HG02938 (cell line): ENCODE data around the gene TM9SF3.
"Not testable (repeated sequence)": the region's sequence is repeated elsewhere in the genome, so short reads cannot be mapped to it uniquely, and the experiment has no call there.

Experiments used
- ATAC-seq: cut with Tn5 transposase; IDR thresholded peaks from one replicate; pipeline ENCODE4 v1.9.1; 2021; ENCODE audit warnings: mild to moderate bottlenecking, moderate library complexity; ENCODE audit not compliant: unreplicated experiment

Gene TM9SF3

DNA sequence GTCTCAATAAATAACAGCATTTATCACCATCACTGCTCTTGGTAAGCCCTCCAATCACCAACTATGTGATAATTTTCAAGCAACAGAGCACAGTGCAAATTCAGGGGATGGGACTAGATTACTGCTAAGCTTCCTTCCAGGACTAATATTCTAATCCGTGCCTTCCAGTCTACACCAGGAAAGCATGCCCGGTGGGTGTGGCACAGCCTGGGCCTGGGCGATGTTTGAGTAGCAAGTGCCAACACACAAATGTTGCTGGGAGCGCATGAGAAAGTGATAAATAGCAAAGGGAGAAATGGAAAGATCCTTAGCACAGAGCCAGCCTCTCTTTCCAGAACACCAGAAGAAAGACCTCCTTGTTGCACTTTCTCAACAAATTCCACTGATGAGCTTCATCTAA lies 13.5 kb upstream of the TM9SF3 start:
- ATAC-seq = no peak

DNA sequence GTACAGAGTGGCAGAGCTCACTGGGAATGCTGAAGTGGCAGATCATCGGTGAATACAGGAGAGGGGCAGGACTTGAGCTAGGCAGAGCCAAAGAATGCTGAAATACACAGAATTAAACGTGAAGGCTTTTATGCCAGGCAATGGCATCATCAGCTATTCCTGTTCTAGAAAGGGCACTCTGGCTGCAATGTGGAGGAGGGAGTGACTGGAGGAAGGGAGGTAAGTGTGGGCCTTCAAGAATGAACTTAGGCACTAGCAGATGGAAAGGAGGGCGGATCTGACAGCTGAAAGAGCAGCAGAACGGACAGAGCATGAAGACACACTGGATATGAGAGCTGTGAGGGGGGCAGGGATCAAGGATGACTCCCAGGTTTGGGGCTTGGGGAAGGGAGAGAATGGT lies 12.0 kb upstream of the TM9SF3 start:
- ATAC-seq = no peak

DNA sequence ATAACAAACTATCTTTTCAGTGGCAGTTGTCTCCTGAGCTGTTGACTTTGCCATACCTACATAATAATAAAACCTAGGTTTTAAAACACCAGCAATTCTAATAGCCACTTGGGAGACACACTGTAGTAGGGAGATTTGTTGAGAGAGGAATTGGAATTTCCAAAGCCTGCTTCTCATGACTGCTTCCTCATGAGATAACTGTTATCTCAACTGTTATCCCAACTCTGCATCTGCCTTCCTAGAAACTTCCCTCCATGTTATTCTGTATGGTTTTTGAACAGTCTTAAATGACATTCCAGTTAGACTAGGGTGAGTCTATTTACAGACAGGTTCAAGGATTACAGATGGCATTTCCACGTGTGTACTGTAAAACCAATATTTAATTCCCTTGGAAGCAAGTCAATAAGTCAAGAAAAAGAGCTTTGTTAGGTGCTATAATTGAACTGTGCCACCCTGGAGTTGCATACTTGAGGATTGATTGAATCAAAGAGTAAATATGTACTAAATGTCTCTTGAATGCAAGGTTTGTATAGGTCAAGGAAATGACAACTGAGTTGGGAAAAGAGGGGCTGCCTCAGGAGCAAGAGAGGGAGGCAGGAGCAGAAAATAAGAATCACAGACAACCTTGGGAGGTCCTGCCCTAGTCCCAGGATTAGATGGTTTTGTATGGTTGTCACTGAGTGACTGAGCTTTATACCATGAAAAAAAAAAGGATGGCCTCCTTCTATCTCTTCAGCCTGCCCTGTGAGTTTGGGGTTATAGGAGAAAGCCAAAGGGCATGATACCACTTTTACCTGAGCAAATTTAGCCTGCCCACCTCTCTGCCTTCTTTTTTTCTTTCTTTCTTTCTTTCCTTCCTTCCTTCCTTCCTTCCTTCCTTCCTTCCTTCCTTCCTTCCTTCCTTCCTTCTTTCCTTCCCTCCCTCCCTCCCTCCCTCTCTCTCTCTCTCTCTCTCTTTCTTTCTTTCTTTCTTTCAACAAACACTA lies 9.9 kb upstream of the TM9SF3 start:
- ATAC-seq = no peak

DNA sequence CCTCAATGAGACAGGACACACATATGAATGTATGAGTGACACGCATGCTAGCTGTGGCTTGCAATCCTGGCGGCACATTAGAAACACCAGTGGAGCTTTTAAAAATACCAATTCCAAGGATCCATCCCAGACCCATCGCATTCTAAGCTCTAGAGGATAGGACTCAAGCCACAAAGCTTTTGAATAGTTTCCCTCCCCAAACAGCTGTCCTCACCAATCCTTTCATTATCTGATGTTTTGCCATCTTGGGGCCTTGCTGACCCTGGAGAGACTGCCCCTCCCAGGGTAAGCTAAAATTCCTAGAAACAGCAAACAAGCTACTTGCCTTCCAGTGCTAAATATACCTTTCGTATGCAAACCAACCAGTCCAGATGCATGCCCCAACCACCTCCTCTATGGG lies 8.9 kb upstream of the TM9SF3 start:
- ATAC-seq = no peak

DNA sequence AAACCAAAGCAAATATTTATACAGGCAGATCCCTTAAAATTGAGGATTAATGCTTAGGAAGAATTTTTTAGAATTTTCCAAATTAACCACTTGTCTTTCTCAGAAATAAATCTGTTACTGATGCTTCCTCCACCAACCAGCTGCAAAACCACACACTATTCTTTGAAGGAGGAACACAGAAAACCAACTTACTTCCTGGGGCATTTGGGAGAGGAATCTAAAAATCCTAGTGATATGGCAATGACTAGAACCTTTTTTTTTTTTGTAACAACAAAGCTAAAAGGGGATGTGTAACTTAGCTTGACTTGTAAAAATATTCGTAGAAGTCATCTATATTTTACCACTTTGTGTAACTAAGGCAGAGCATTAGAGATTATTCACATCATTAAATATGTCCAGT lies 5.1 kb upstream of the TM9SF3 start:
- ATAC-seq = no peak

DNA sequence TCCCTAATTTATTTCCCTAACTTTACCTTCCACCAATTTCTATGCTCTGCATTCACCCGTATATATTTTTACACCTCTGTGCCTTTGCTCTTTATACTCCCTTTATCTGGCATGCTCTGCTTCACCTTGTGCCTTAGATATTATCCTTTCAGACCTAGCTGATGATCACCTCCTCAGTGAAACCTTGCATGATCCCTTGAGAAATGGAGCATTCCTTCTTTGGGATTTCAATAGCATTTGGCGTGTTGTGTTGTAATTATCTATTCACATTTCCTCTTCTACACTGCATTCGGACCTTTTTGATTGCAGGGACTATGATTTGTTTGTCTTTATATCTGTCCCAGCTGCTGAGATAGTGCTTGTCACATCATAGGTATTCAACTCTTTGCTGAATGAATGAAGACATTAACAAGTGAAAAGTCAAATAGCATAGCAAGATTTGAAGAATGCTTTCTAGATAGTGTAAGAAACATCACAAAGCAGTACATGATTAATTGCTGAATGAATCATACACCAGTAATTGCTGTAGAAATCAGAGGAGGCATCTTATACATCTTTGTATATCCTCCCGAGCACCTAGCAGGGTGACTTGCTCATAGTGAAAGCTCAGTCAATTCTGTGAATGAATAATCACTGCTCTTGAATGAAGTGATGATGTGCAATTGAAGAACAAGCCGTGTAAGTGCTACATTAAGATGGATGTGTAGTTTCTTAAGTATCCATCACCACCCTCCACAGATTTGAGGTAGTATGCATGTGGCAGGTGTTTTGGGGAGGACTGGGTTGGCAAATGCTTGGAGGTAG lies 2.0 kb upstream of the TM9SF3 start:
- no peak for ATAC-seq

DNA sequence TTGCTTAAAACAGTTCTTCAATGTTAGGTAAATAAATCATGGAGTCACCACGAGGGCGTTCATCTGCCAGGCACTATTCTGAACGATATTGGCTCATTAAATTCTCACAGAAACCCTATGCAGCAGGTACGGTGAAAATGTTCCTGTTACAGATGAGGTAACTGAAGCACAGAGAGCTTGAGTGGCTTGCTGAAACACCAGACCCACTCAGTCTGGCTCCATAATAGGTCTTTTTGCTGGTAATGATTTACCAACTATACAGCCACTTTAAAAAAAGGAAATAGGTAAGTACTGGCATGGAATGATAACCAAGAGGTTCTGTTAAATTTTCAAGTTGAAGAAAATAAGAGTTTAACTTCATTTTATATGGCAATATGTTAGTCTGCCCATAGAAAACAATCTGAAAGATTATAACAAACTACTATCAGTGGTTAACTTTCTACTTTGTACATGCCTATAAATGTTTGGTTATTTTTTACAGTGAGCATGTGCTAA lies 1.3 kb upstream of the TM9SF3 start:
- ATAC-seq = no peak

DNA sequence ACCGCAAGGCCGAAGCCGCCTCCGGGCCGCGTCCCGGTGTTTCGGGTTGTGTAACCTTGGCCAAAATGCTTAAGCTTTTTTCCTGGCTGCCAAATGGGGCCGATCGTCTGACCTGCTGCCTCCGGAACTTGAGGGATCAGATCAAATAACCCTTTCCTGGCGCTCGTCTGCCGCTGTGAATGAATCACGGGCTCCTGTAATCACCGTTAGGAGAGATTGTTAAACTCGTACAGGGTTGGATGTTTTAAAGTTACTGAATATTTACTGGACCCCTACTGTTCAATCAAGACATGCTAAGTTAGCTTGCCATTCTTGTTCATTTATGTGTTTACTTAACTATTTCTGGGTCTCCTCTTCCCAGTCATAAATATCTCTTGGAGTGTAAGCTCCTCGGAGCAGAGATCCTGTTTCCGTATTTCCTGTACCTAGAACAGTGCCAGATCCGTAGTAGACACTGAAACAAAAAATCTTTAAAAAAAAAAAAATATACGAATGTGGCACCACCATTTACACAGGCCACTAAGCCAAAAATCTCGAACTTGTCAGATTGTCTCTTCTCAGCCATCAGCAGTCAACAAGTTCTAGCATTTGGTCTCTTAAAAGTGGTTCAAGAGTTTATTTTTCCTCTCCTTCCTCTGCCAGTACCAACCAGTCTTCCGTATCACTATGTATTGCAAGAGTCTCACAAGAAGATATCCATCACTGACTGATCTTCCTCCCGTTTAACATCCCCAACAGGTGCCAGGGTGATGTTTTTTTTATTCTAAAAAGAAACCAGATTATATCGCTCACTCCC lies 650 bp upstream of the TM9SF3 start:
- ATAC-seq = peak; percentile 6

DNA sequence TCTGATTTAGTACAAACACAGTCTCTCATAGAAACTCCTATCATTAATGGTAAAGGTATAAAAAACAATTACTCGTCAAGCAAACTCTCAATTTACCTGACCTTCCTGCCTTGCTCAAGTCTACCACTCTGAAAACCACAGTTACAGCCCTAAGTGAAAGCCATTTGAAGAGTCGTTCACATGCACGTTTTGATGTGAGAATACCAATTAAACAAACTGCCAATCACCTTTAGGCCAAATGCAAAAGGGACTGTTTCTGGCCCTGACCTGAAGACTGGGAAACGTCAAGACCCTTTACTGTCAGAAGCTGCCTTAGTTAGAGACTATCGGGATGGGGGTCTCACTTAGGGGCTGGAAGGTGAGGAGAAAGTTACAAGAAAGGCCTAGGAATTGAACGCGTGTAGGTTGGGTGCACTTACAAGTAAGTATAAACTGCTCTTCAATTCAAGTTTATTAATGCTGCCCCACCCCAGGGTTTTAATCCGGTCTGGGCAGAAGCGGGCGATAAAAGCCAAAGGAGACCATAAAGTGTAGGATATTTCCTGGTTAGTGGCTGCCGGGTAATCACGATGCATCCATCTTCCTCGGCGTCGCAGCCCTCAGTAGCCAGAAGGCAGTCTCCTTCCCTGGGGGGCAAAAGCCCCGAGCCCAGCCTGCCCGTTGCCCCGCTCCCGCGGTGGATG lies 935 bp downstream of the TM9SF3 start:
- peak; percentile 12 for ATAC-seq

DNA sequence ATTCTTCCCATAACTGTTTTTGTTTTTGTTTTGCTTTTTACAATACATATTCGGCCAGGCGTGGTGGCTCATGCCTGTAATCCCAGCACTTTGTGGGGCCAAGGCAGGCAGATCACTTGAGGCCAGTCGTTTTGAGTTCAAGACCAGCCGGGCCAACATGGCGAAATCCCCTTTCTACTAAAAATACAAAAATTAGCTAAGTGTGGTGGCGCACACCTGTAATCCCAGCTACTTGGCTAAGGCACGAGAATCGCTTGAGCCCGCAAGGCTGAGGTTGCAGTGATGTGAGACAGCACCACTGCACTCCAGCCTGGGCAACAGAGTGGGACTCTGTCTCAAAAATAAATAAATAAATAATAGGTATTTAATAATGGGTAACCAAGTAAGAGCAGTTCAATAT lies 2.3 kb downstream of the TM9SF3 start:
- ATAC-seq = no peak

DNA sequence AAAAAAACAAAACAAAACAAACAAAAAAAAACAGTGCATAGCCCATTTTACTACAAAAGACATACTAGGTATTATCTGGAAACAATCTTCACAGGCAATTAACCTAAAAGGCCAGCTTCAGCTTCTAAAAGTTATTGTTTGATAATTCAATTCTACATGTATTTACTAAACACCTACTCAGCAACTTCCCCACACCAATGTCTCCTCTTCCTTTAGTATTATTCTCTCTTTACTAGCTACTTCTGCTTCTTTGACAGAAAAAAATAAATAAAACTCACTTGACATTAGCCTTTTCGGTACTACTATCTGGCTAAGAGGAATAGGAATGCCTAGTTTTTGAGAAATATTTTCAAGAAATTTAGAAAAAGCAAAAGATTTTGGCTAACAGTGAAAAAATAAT lies 2.8 kb downstream of the TM9SF3 start:
- ATAC-seq = no peak

DNA sequence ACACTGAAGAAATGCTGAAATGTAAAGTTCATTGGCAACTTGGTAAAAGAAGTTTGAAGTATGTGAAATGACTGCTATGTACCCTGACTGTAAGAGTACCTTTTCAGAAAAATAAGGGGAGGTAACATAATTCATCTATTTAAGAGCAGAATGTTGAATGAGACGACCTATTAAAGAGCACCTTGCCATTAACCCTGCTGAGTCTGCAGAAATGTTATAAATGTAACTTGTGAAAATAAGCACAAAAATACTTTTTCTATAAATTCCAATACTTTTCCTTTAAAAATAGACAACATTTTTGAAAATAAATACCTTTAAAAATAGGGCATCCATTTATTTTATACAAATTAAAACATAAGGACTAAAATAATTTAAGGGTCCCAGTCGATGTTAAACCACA lies 7.7 kb downstream of the TM9SF3 start:
- ATAC-seq = no peak

DNA sequence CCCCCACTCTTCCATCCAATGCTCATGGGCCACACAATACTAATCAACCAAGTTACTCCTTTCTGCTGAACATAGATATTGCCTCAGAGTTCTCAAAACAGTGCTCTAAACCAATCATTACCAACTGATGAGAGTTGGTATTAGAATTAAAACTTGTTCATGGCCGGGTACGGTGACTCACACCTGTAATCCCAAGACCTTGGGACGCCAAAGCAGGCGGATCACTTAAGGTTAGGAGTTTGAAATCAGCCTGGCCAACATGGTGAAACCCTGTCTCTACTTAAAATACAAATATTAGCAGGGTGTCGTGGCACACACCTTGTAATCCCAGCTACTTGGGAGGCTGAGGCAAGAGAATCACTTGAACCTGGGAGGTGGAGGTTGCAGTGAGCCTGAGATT lies 8.2 kb downstream of the TM9SF3 start:
- ATAC-seq = no peak

DNA sequence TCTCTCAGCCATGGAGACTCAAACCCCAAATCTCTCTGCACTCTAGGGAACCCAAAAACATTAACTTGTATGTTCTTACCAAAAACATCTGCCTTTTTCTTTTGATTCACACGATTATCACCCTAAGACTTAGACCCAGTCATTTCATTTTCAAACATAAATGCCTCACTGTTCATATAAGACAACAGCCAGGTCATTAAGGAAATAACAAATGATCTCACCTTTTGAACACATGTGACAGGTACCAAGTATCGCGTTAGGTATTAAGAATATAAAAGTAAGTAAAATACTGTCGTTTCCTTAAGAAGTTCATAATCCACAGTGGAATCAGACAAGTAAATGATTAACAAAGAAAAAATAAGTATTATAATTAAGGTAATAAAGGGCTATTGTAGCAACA lies 8.8 kb downstream of the TM9SF3 start:
- ATAC-seq = no peak

DNA sequence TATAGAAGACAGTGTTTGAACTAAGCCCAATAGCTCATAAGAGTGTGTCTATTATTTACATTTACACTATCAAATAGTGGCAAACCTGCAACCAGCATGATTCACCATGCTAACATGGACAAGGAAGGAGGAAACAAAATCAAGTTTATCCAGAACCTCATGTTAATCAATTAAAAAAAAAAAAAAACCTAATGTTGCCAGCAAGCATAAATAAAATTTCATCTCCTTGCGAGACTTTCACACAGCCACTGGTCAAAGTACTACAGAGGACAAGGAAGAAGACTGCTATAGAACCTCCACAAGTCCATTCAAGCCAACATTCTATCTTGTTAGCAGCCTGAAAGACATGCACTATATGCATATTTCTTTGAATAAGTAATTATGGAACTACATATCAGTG lies 9.7 kb downstream of the TM9SF3 start:
- ATAC-seq = no peak

DNA sequence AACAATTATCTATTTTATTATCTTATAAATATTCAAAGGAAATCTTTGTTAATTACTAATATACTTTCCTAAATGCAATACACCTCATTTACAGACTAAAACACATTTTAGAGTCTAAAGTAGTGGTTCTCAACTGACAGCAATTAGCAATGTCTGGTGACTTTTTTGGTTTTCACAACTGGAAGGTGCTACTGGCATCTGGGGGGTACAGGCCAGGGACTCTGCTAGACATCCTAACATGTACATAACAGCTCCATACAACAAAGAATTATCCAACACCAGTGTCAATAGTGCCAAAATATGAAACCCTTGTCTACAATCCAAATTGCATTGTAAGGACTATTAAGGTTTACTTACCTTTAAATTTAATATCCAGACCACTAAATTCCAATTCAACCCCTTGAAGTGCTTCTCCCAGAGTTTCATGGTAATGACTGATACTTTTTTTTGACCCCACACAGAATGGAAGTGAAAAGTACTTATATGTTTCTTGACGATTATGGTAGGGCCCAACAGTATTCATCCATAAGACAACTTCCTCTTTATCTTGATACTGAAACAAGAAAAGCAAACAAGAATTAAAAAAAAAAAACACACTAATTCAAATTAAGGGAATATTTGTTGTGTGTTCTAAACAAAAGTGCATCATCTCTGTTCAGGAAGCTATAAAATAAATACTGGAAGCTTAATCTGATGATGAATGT lies 10.4 kb downstream of the TM9SF3 start:
- no peak for ATAC-seq

DNA sequence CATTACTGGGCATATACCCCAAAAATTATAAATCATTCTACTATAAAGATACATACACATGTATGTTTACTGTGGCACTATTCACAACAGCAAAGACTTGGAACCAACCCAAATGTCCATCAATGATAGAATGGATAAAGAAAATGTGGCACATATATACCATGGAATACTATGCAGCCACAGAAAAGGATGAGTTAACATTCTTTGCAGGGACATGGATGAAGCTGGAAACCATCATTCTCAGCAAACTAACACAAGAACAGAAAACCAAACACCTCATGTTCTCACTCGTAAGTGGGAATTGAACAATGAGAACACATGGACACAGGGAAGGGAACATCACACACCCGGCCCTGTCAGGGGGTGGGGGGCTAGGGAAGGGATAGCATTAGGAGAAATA lies 12.2 kb downstream of the TM9SF3 start:
- ATAC-seq = not testable (repeated sequence)

DNA sequence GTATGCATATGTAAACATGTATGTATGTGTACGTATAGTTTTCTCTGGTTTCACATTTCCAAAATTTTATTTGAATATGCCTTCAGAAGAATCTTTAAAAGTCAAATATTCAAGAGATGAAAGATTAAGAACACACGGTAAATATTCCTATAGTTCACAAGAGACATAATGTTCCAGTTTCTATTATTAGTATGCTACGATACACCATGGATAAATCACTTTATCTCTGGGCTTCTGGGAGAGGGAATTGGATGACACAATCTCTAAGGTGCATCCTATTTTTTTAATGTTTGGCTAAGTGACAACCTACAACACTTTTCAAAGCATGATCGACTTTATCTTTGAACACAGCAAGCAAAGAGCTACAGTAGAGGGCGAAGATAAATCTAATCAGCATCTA lies 13.8 kb downstream of the TM9SF3 start:
- ATAC-seq = no peak

DNA sequence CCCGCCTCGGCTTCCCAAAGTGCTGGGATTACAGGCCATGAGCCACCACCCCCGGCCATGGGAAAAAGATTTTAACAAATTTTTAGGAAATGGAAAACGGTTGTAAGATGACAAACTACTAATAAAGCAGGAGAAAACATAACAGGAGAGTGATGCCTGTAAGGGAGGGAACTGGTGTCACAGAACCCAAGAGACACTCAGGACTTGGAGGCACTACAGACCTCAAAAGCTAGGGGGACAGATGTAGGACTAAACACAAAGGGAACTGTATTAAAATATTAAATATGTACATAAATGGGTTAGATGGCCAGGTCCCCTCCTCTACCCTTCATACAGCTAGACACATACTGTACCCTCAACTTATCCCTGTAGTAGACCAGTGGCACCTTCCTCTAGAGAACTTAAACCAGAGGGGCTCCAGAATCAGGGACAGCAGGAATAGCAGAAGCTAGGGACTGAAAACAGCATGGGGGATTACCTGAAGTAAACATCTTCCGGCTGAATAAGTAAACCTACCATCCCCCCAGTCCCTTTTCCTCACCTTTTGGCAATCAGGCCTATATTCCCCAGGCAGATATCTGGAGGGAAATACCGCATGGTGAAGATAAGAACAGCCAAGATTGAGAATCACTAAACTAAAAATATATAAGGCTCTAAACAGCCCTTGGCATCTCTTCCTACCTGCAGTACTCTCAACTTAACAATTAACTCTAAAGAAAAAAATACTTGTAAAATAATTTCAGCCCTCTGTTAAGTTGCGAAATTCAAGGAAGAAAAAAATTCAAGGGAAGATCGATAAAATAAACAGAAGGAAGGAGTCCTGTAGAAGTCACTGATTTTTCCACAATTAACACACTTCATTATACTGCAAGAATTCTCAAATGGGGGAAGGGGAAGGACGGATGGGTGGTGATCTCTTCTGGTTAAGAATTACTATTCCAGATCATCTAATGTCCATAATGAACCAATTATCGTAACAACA lies 15.5 kb downstream of the TM9SF3 start:
- ATAC-seq = no peak
